ENCODE data around the gene TRAF2. TPM values are rescaled to one million over a fixed set of nuclear protein-coding genes. Genes with fewer than 3 reads are reported as not detected.

Gene TRAF2
- total RNA-seq, 1 donor from 2014 or later = 14.4 TPM

GRCh38 chr9:136847826-136848392, 38.4 kb upstream of the TRAF2 start:
- TF ChIP-seq, protein P1, sequence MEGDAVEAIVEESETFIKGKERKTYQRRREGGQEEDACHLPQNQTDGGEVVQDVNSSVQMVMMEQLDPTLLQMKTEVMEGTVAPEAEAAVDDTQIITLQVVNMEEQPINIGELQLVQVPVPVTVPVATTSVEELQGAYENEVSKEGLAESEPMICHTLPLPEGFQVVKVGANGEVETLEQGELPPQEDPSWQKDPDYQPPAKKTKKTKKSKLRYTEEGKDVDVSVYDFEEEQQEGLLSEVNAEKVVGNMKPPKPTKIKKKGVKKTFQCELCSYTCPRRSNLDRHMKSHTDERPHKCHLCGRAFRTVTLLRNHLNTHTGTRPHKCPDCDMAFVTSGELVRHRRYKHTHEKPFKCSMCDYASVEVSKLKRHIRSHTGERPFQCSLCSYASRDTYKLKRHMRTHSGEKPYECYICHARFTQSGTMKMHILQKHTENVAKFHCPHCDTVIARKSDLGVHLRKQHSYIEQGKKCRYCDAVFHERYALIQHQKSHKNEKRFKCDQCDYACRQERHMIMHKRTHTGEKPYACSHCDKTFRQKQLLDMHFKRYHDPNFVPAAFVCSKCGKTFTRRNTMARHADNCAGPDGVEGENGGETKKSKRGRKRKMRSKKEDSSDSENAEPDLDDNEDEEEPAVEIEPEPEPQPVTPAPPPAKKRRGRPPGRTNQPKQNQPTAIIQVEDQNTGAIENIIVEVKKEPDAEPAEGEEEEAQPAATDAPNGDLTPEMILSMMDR (IDR thresholded peaks at IDR 0.05; ENCODE audit: insufficient read depth, low read depth, low read length) = no peak
- TF ChIP-seq EZH2 (IDR thresholded peaks at IDR 0.05; ENCODE audit: insufficient read depth, low read length) = no peak
- peak overlapping the region; percentile 34 for H2AFZ ChIP-seq (ENCODE audit: low read depth, low read length)
- Mint-ChIP-seq H3K27ac (ENCODE audit: unreplicated experiment) (peak overlapping the region; percentile 94), H3K36me3 (ENCODE audit: low read depth, unreplicated experiment) (no peaks in the 10 kb centered on the region), H3K4me3 (ENCODE audit: unreplicated experiment) (peak overlapping the region; percentile 86), H3K9me3 (ENCODE audit: unreplicated experiment) (peaks cover 3% of the 10 kb centered on the region), H3K4me1 (ENCODE audit: low read depth, unreplicated experiment) (no peaks in the 10 kb centered on the region), H3K27me3 (ENCODE audit: low read depth, unreplicated experiment) (no peaks in the 10 kb centered on the region)
- no peaks in the 10 kb centered on the region for H3K36me3 ChIP-seq (ENCODE audit: insufficient read depth, low read length)
- peaks cover 7% of the 10 kb centered on the region for H3K27me3 ChIP-seq (ENCODE audit: insufficient read depth, low read length)
- H3K79me2 ChIP-seq (ENCODE audit: insufficient read depth, low read length) = peaks cover 11% of the 10 kb centered on the region
- DNase-seq (ENCODE audit: low read depth) (peak; percentile 64), FAIRE-seq (no peak)
- H3K4me2 ChIP-seq (ENCODE audit: low read length) = peak overlapping the region; percentile 100
- peaks cover 9% of the 10 kb centered on the region for H3K4me1 ChIP-seq (ENCODE audit: insufficient read depth, low read length)
- H3K27ac ChIP-seq (ENCODE audit: low read depth, low read length) = no peak overlapping the region
- H4K20me1 ChIP-seq (ENCODE audit: insufficient read depth, low read length) = peaks cover 15% of the 10 kb centered on the region
- H3K9me3 ChIP-seq (ENCODE audit: insufficient read depth, low read depth, low read length) = peaks cover 6% of the 10 kb centered on the region
- H3K4me3 ChIP-seq (ENCODE audit: insufficient read depth, low read depth, low read length) = peak overlapping the region; percentile 70
- H3K9ac ChIP-seq (ENCODE audit: low read length) = peak overlapping the region; percentile 85

- DNase-seq (ENCODE audit: low read depth) = no peak
Measured at GRCh38 chr9:136848393-136849037, 37.8 kb upstream of the TRAF2 start.

More at GRCh38 chr9:136848393-136849037, 37.8 kb upstream of the TRAF2 start:
- peak overlapping the region; percentile 86 for H3K4me3 Mint-ChIP-seq (ENCODE audit: unreplicated experiment)
- H3K27ac ChIP-seq (ENCODE audit: low read depth, low read length) = peak overlapping the region; percentile 89
- peak overlapping the region; percentile 91 for H3K4me3 ChIP-seq (ENCODE audit: insufficient read depth, low read depth, low read length)
- H3K36me3 ChIP-seq (ENCODE audit: insufficient read depth, low read length) = no peaks in the 10 kb centered on the region
- peaks cover 6% of the 10 kb centered on the region for H3K9me3 ChIP-seq (ENCODE audit: insufficient read depth, low read depth, low read length)
- no peak for TF ChIP-seq EZH2 (IDR thresholded peaks at IDR 0.05; ENCODE audit: insufficient read depth, low read length)
- TF ChIP-seq, protein P1 (IDR thresholded peaks at IDR 0.05; ENCODE audit: insufficient read depth, low read depth, low read length) = no peak
- H3K4me1 ChIP-seq (ENCODE audit: insufficient read depth, low read length) = peaks cover 9% of the 10 kb centered on the region
- peak overlapping the region; percentile 100 for H3K4me2 ChIP-seq (ENCODE audit: low read length)
- peak overlapping the region; percentile 85 for H3K9ac ChIP-seq (ENCODE audit: low read length)
- H3K27me3 Mint-ChIP-seq (ENCODE audit: low read depth, unreplicated experiment) = no peaks in the 10 kb centered on the region
- peak overlapping the region; percentile 94 for H3K27ac Mint-ChIP-seq (ENCODE audit: unreplicated experiment)
- no peaks in the 10 kb centered on the region for H3K36me3 Mint-ChIP-seq (ENCODE audit: low read depth, unreplicated experiment)
- peaks cover 7% of the 10 kb centered on the region for H3K27me3 ChIP-seq (ENCODE audit: insufficient read depth, low read length)
- H3K9me3 Mint-ChIP-seq (ENCODE audit: unreplicated experiment) = peaks cover 3% of the 10 kb centered on the region
- H2AFZ ChIP-seq (ENCODE audit: low read depth, low read length) = peak overlapping the region; percentile 78
- H4K20me1 ChIP-seq (ENCODE audit: insufficient read depth, low read length) = peaks cover 15% of the 10 kb centered on the region
- peaks cover 11% of the 10 kb centered on the region for H3K79me2 ChIP-seq (ENCODE audit: insufficient read depth, low read length)
- FAIRE-seq = no peak
- H3K4me1 Mint-ChIP-seq (ENCODE audit: low read depth, unreplicated experiment) = no peaks in the 10 kb centered on the region

Measured in astrocyte (in vitro differentiated cells and primary cell).